ENCODE data around the gene ANKS1B.

DNA sequence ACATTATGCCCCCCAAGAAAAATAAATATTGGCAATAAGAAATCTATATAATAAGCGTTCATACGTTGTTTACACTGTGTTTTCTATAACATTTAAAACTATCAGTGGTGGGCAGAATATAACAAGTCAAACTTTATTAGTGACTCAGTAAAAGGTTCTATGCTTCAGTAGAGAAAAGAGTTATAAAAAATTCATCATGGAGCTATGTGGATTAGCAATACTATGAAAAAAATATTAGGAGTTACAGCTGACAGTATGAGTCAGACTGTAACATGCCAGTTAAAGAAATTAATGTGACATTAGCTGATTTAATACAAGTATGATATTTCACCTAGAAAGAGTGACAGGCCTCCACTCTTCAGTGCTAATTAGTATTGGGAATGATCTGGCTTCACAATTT lies 462.3 kb downstream of the ANKS1B start:
- TF ChIP-seq RARB (CRISPR knock-in tag; IDR thresholded peaks at IDR 0.05) (no peak), ISL1 (CRISPR knock-in tag; IDR thresholded peaks at IDR 0.05) (no peak), ZNF70 (CRISPR knock-in tag; IDR thresholded peaks at IDR 0.05) (no peak), ARNTL (CRISPR knock-in tag; IDR thresholded peaks at IDR 0.05; ENCODE audit: borderline replicate concordance, low read depth) (no peak)
- TF ChIP-seq, protein P1, sequence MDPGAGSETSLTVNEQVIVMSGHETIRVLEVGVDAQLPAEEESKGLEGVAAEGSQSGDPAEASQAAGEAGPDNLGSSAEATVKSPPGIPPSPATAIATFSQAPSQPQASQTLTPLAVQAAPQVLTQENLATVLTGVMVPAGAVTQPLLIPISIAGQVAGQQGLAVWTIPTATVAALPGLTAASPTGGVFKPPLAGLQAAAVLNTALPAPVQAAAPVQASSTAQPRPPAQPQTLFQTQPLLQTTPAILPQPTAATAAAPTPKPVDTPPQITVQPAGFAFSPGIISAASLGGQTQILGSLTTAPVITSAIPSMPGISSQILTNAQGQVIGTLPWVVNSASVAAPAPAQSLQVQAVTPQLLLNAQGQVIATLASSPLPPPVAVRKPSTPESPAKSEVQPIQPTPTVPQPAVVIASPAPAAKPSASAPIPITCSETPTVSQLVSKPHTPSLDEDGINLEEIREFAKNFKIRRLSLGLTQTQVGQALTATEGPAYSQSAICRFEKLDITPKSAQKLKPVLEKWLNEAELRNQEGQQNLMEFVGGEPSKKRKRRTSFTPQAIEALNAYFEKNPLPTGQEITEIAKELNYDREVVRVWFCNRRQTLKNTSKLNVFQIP (CRISPR knock-in tag; IDR thresholded peaks at IDR 0.05; ENCODE audit: borderline replicate concordance, low read depth) = no peak
- TF ChIP-seq, protein P2, sequence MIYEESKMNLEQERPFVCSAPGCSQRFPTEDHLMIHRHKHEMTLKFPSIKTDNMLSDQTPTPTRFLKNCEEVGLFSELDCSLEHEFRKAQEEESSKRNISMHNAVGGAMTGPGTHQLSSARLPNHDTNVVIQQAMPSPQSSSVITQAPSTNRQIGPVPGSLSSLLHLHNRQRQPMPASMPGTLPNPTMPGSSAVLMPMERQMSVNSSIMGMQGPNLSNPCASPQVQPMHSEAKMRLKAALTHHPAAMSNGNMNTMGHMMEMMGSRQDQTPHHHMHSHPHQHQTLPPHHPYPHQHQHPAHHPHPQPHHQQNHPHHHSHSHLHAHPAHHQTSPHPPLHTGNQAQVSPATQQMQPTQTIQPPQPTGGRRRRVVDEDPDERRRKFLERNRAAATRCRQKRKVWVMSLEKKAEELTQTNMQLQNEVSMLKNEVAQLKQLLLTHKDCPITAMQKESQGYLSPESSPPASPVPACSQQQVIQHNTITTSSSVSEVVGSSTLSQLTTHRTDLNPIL (CRISPR knock-in tag; IDR thresholded peaks at IDR 0.05; ENCODE audit: low read depth) = no peak
